A673 (cell line): Measurements from ENCODE around the gene BEX3. TPM values are rescaled to one million over a fixed set of nuclear protein-coding genes. Genes with fewer than 3 reads are reported as not detected.

Experiments used
- Bru-seq: library from RNA; stranded (reverse); fragments of 400-500 nt; gene quantifications from one replicate; lab custom pipeline; 2021; lab: Mats Ljungman, UMichigan
- BruChase-seq, 2 experiments: library from RNA; stranded (reverse); fragments of 400-500 nt; gene quantifications; one replicate each; lab custom pipeline; 2021; lab: Mats Ljungman, UMichigan
- BruUV-seq: library from RNA; stranded (reverse); fragments of 400-500 nt; replicated peaks from 2 replicates; lab custom pipeline; 2021; lab: Mats Ljungman, UMichigan
- CTCF ChIA-PET: fragments of 300-600 bp; sonication (Branson Sonifier 250); formaldehyde crosslinking; loops from one replicate; lab custom pipeline; 2022; ENCODE audit warnings: antibody characterized with exemption; lab: Charles Lee
- POLR2A ChIA-PET: fragments of 300-600 bp; sonication (Branson Sonifier 250); formaldehyde crosslinking; loops from one replicate; lab custom pipeline; 2022; ENCODE audit warnings: antibody characterized with exemption; ENCODE audit not compliant: low non-redundant PET; lab: Charles Lee
- DNase-seq: peaks from one replicate; pipeline ENCODE4 v3.0.0-alpha.2; 2015; ENCODE audit warnings: low spot score
- H3K27ac ChIP-seq: fragments of 200-600 bp; sonication (generic); 2 replicates; pipeline ENCODE4 v1.5.1; 2016; ENCODE audit warnings: mixed run types, low read depth, mild to moderate bottlenecking, mixed read lengths, antibody characterized with exemption, low read length; ENCODE audit not compliant: poor library complexity, severe bottlenecking
- H3K27me3 ChIP-seq: fragments of 200-600 bp; sonication (generic); replicated peaks from 2 replicates; pipeline ENCODE4 v1.6.1; 2017; ENCODE audit warnings: mixed run types, low read depth, mild to moderate bottlenecking, mixed read lengths, antibody characterized with exemption, low read length; ENCODE audit not compliant: insufficient read depth, poor library complexity
- H3K36me3 ChIP-seq: fragments of 200-600 bp; sonication (generic); 2 replicates; pipeline ENCODE4 v1.6.1; 2016; ENCODE audit warnings: mixed run types, mild to moderate bottlenecking, mixed read lengths, antibody characterized with exemption, low read length; ENCODE audit not compliant: insufficient read depth, poor library complexity, severe bottlenecking
- H3K4me1 ChIP-seq: fragments of 200-600 bp; sonication (generic); 2 replicates; pipeline ENCODE4 v1.6.1; 2017; ENCODE audit warnings: mixed run types, mild to moderate bottlenecking, mixed read lengths, antibody characterized with exemption, low read length; ENCODE audit not compliant: insufficient read depth, poor library complexity, severe bottlenecking
- H3K4me3 ChIP-seq: fragments of 200-600 bp; sonication (generic); 2 replicates; pipeline ENCODE4 v1.5.1; 2016; ENCODE audit warnings: low read depth, mixed run types, mild to moderate bottlenecking, mixed read lengths, low read length; ENCODE audit not compliant: poor library complexity, severe bottlenecking
- H3K9me3 ChIP-seq: fragments of 200-600 bp; sonication (generic); 2 replicates; pipeline ENCODE4 v1.6.1; 2016; ENCODE audit warnings: mixed run types, low read depth, mild to moderate bottlenecking, mixed read lengths, antibody characterized with exemption, low read length; ENCODE audit not compliant: poor library complexity, severe bottlenecking
- CTCF ChIP-seq: fragments of 300-800, 200-600 bp; sonication (generic); conservative IDR thresholded peaks from 2 replicates; pipeline ENCODE4 v1.5.1; 2017; ENCODE audit warnings: low read depth, mild to moderate bottlenecking, antibody characterized with exemption, low read length, moderate library complexity, mixed read lengths
- EZH2 ChIP-seq: fragments of 200-600 bp; sonication (generic); IDR thresholded peaks from 2 replicates; pipeline ENCODE4 v1.6.1; 2017; ENCODE audit warnings: borderline replicate concordance, low read depth, mild to moderate bottlenecking, mixed read lengths, antibody characterized with exemption, low read length; ENCODE audit not compliant: poor library complexity, severe bottlenecking
- intact Hi-C: fragments of 100-400 bp; cut with micrococcal nuclease; formaldehyde crosslinking; loops from one replicate; pipeline ENCODE4 v1.10.0; 2022; ENCODE audit not compliant: unreplicated experiment
- long read RNA-seq: library from polyadenylated mRNA; stranded (forward); transcript quantifications from one replicate; pipeline ENCODE4 v2.0.0, GENCODE V29; 2022
- total RNA-seq: library from RNA; stranded (reverse); gene quantifications from 2 replicates; pipeline ENCODE4 v1.2.3, GENCODE V29; 2021

BEX3 gene
- 254 and 297 TPM in 2 replicates for total RNA-seq
- percentile 97 among the genes with signal in this experiment for Bru-seq, nascent RNA
- BruChase-seq, experiment 1, labeled RNA remaining after a 2-hour chase, result percentile 98 among the genes with signal in this experiment
- percentile 99 among the genes with signal in this experiment for BruChase-seq, experiment 2, labeled RNA remaining after a 6-hour chase
- long read RNA-seq, transcript BEX3-203 (2 exons, 805 nt), result minor isoform, 6 of 520 reads
- long read RNA-seq, transcript BEX3-201 (3 exons, 921 nt), result major isoform, 332 of 520 reads
- long read RNA-seq, transcript BEX3-202 (2 exons, 753 nt), result minor isoform, 8 of 520 reads
- long read RNA-seq, transcript BEX3-204 (3 exons, 913 nt), result minor isoform, 139 of 520 reads
- long read RNA-seq, partial matches to known transcripts, result 6 of 520 reads
- long read RNA-seq, other reads (novel, unspliced or antisense), result 29 of 520 reads

DNA sequence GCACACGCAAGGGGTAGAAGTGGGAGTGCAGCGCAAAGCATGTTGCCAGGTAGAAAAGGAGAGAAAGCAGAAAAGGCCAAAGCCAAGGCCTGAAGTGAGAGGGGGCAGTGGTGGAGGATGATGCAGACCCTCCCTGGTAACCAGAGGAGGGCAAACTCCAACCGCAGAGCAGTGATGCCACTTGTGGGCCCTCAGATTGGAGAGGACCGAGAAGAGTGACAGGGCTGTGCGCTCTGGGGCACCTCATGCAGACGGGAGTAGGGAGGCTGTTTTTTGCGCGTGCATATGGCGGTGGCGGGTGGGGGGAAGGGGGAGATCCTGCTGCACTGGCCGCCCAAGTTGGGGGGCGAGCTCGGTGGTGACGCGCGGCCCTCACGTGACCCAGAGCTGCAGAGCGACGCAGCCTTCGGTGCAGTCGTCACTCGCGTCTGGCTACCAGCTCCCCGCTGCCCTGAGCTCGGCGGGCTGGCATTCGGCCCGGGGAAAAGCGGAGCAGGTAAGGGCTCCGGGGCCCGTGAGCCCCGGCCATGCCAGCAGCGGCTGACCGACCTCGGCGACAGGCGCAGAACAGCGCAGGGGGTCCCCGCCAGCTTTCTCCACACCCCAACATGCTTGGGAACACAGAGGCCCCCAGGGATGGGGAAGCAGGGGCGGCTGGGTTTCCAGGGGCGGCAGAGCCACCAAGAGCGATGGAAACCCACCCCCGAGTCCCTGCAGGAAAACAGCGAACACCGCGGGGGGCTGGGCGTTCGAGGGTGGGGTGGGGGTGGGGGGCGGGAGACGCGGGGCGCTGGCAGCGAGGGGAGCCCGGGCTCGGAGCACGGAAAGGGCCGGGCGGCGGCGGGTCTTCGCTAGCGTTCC, at the start of gene BEX3:
Gene BEX3 (plus strand): TSS at position 421 of the 861 bp plus-strand sequence. CDS start 984 bp downstream, outside the sequence.
- DNase-seq, result peak; percentile 72
- BruUV-seq, result TSS peak; percentile 86
- intact Hi-C loops, result no loop called here

DNA sequence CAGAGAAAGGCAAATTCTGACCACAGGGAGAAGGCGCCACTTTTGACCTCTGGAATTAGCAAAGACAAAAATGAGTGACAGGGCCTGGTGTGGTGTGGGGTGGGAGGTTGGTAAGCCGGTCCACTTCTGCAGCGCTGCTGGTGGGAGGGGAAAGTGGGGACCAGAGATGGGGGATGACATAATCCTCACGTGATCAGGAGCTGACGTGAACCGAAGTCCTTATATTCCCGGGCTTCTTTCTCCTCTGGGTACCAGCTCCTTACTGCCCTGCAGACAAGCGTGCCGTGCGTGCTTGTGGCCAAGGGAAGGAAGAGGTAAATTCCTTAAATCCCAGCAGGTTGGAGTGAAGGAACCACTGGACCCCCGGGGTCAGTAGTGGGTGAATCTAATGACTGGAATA, 46.3 kb upstream of the BEX3 start, which contains the start of gene TCEAL7:
Gene TCEAL7 (plus strand): TSS at position 249 of the 400 bp plus-strand sequence. CDS start 1,165 bp downstream, outside the sequence.
- Histone ChIP-seq H3K4me1 (peaks cover 18% of the 10 kb centered on the region), H3K9me3 (no peaks in the 10 kb centered on the region), H3K4me3 (no peak within 1 kb of the TSS), H3K27ac (no peak within 1 kb of the TSS), H3K27me3 (no peaks in the 10 kb centered on the region), H3K36me3 (no peaks in the 10 kb centered on the region)
- no TSS peak for BruUV-seq
- TF ChIP-seq CTCF (no peak), EZH2 (no peak)
- CTCF ChIA-PET, result no interaction called here
- POLR2A ChIA-PET, result no interaction called here
- intact Hi-C loops, result no loop called here
- no peak for DNase-seq

More for the DNA sequence above, at the start of gene BEX3:
- H3K4me1 ChIP-seq, result peaks cover 4% of the 10 kb centered on the region
- no peaks in the 10 kb centered on the region for H3K9me3 ChIP-seq
- peak within 1 kb of the TSS; percentile 64 for H3K4me3 ChIP-seq
- H3K27ac ChIP-seq, result peak within 1 kb of the TSS; percentile 86
- TF ChIP-seq CTCF (no peak), EZH2 (no peak)
- H3K27me3 ChIP-seq, result no peaks in the 10 kb centered on the region
- H3K36me3 ChIP-seq, result peaks cover 13% of the 10 kb centered on the region
- CTCF ChIA-PET, result interaction anchor here (0.6 kb wide), 1 partner anchor 88 kb away, joined by 3 read pairs; no protein-coding TSS in a partner anchor
- POLR2A ChIA-PET, result no interaction called here

DNA sequence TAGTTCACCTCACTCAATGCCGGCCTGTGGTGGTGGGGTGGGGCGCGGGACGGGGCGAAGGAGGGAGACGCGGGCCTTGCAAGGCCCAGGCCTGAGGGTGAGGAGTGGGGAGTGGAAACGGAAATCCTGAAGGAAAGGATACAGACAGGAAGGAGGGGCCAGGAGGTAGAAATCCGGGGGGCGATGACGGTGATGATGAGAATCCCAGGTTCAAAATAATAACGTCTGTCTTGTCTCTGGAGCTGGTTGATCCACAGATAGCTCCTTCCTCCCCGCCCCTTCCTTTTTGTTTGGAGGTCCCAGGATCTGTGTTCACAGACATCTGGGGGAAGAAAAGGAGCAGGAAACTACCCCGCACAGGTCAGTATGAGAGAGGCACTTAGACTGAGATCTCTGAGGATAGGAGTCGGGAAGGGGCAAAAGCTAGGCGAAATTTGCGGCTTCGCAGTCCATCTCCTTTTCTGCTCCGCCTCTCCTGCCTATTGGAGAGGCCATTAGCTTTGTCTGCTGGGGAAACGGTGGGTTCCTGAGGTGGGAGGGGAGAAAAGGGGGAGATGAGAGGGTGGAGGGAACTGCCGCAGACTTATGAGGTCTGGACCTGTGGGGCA, 45.6 kb upstream of the BEX3 start:
- Histone ChIP-seq H3K36me3 (no peaks in the 10 kb centered on the region), H3K9me3 (no peaks in the 10 kb centered on the region), H3K27ac (no peak overlapping the region), H3K4me3 (no peak overlapping the region), H3K4me1 (peaks cover 18% of the 10 kb centered on the region), H3K27me3 (no peaks in the 10 kb centered on the region)
- ChIA-PET POLR2A (no interaction called here), CTCF (interaction anchor here (0.6 kb wide), 1 partner anchor 18 kb away, joined by 3 read pairs; no protein-coding TSS in a partner anchor)
- no peak for TF ChIP-seq EZH2
- TF ChIP-seq CTCF, result no peak
- BruUV-seq, result no TSS peak
- no peak for DNase-seq
- intact Hi-C loops, result no loop called here
